ENCODE data around the gene MRPS7. TPM values are rescaled to one million over a fixed set of nuclear protein-coding genes. Genes with fewer than 3 reads are reported as not detected.

MRPS7 gene
- total RNA-seq, 2 donors from 2014 or later, result 81.0 to 82.5 TPM

DNA sequence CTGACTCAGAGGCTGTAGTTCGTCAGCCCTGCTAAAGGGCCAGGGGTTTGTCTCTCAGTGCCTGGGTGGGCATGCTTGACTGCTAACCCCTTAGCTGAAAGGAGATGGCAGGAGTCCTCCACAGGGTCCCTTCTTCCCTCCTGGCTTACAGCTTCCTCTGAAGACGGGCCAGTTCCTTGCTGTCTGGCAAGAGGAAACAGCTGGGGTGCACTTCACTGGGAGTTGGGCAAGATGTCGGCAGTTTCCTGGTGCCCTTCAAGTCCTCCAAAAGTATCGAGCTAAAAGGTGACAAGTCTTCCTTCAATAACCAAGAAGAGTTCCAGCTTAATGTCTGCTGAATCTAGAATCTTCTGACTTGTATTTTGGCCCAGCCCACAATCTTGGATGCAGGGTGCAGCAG is 32.8 kb upstream of the MRPS7 start:
- Histone ChIP-seq H3K36me3 (ENCODE audit: control insufficient read depth, insufficient read depth, low read length) (peaks cover 83% of the 10 kb centered on the region), H3K9me3 (ENCODE audit: control insufficient read depth, low read length) (no peaks in the 10 kb centered on the region), H3K4me3 (ENCODE audit: low read length) (no peak overlapping the region), H3K27me3 (ENCODE audit: control insufficient read depth, insufficient read depth, low read length, poor library complexity, severe bottlenecking) (no peaks in the 10 kb centered on the region), H3K4me1 (ENCODE audit: control insufficient read depth, insufficient read depth, low read length) (no peaks in the 10 kb centered on the region), H3K27ac (ENCODE audit: low read depth, low read length) (no peak overlapping the region), H3K9ac (ENCODE audit: extremely low read depth, low read length, poor library complexity, severe bottlenecking) (no peak overlapping the region)
- H3K4me1 Mint-ChIP-seq, result no peaks in the 10 kb centered on the region
- DNase-seq, result no peak
- TF ChIP-seq, protein P1, sequence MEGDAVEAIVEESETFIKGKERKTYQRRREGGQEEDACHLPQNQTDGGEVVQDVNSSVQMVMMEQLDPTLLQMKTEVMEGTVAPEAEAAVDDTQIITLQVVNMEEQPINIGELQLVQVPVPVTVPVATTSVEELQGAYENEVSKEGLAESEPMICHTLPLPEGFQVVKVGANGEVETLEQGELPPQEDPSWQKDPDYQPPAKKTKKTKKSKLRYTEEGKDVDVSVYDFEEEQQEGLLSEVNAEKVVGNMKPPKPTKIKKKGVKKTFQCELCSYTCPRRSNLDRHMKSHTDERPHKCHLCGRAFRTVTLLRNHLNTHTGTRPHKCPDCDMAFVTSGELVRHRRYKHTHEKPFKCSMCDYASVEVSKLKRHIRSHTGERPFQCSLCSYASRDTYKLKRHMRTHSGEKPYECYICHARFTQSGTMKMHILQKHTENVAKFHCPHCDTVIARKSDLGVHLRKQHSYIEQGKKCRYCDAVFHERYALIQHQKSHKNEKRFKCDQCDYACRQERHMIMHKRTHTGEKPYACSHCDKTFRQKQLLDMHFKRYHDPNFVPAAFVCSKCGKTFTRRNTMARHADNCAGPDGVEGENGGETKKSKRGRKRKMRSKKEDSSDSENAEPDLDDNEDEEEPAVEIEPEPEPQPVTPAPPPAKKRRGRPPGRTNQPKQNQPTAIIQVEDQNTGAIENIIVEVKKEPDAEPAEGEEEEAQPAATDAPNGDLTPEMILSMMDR (conservative IDR thresholded peaks at IDR 0.05), result no peak
- no peak overlapping the region for H3K27ac Mint-ChIP-seq
- WGBS, 2 experiments (ENCODE audit: insufficient coverage in 1 of 2, insufficient read length in 1 of 2), result 90 to 96% methylated on average over 4 of the region's 4 CpGs
- no peaks in the 10 kb centered on the region for H3K9me3 Mint-ChIP-seq
- H3K36me3 Mint-ChIP-seq (ENCODE audit: low read depth), result peaks cover 66% of the 10 kb centered on the region
- H3K27me3 Mint-ChIP-seq (ENCODE audit: insufficient read depth), result no peaks in the 10 kb centered on the region
- no peak overlapping the region for H3K4me3 Mint-ChIP-seq

DNA sequence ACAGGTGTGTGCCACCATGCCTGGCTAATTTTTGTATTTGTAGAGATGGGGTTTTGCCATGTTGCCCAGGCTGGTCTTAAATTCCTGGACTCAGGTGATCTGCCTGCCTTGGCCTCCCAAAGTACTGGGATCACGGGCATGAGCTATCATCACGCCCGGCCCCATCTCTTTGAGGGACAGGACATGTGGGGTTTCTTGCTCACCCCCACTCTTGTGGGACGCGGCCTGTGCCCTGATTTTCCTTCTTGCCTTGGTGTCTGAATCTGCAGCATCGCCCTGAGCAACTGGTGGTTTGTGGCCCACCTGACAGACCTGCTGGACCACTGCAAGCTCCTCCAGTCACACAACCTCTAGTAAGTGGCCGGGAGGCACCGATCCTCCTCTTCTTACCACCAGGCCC is 30.6 kb upstream of the MRPS7 start:
- DNase-seq, result no peak
- H3K4me3 ChIP-seq (ENCODE audit: low read length), result no peak overlapping the region
- no peaks in the 10 kb centered on the region for H3K4me1 ChIP-seq (ENCODE audit: control insufficient read depth, insufficient read depth, low read length)
- Mint-ChIP-seq H3K27ac (no peak overlapping the region), H3K4me3 (no peak overlapping the region), H3K27me3 (ENCODE audit: insufficient read depth) (no peaks in the 10 kb centered on the region), H3K36me3 (ENCODE audit: low read depth) (peaks cover 67% of the 10 kb centered on the region), H3K4me1 (no peaks in the 10 kb centered on the region), H3K9me3 (no peaks in the 10 kb centered on the region)
- WGBS, 2 experiments (ENCODE audit: insufficient coverage in 1 of 2, insufficient read length in 1 of 2), result 89 to 96% methylated on average over 5 to 8 of the region's 8 CpGs
- H3K27me3 ChIP-seq (ENCODE audit: control insufficient read depth, insufficient read depth, low read length, poor library complexity, severe bottlenecking), result no peaks in the 10 kb centered on the region
- TF ChIP-seq, protein P1 (conservative IDR thresholded peaks at IDR 0.05), result no peak
- H3K36me3 ChIP-seq (ENCODE audit: control insufficient read depth, insufficient read depth, low read length), result peaks cover 82% of the 10 kb centered on the region
- H3K27ac ChIP-seq (ENCODE audit: low read depth, low read length), result no peak overlapping the region
- no peak overlapping the region for H3K9ac ChIP-seq (ENCODE audit: extremely low read depth, low read length, poor library complexity, severe bottlenecking)
- no peaks in the 10 kb centered on the region for H3K9me3 ChIP-seq (ENCODE audit: control insufficient read depth, low read length)

DNA sequence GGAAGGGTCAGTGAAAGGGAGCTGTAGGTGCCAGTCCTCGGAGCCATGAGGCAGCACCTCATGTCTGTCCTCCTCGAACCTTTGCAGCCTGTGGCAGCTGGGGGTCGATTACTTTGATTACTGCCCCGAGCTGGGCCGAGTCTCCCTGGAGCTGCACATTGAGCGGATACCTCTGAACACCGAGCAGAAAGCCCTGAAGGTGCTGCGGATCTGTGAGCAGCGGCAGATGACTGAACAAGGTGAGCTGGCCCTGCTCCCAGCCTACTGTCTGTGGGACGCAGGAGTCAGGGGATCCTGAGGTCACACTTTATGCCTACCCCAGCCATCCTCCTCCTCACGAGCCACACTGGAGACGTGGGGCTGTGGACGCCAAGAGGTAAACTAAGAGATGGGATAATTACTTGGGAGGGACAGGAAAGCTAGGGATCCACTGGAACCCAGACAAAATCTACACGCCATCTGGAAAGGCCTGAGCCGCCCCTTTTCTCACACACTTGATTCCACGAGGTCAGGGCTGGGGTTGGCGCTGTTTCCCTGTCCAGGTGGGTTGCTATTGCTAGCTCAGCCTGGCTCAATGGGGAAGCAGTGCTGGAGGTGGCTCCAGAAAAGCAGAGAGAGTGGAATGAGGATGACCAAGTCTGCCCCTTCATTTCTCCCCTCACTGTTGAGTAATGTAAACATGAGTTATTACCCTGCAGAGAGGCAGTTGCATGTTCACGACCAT is 29.8 kb upstream of the MRPS7 start:
- H3K4me3 Mint-ChIP-seq, result no peak overlapping the region
- Histone ChIP-seq H3K4me1 (ENCODE audit: control insufficient read depth, insufficient read depth, low read length) (no peaks in the 10 kb centered on the region), H3K27ac (ENCODE audit: low read depth, low read length) (no peak overlapping the region), H3K27me3 (ENCODE audit: control insufficient read depth, insufficient read depth, low read length, poor library complexity, severe bottlenecking) (no peaks in the 10 kb centered on the region), H3K9ac (ENCODE audit: extremely low read depth, low read length, poor library complexity, severe bottlenecking) (no peak overlapping the region), H3K36me3 (ENCODE audit: control insufficient read depth, insufficient read depth, low read length) (peaks cover 82% of the 10 kb centered on the region), H3K9me3 (ENCODE audit: control insufficient read depth, low read length) (no peaks in the 10 kb centered on the region), H3K4me3 (ENCODE audit: low read length) (no peak overlapping the region)
- H3K9me3 Mint-ChIP-seq, result no peaks in the 10 kb centered on the region
- H3K27me3 Mint-ChIP-seq (ENCODE audit: insufficient read depth), result no peaks in the 10 kb centered on the region
- WGBS, 2 experiments (ENCODE audit: insufficient coverage in 1 of 2, insufficient read length in 1 of 2), result 97 to 99% methylated on average over 13 to 18 of the region's 18 CpGs
- no peaks in the 10 kb centered on the region for H3K4me1 Mint-ChIP-seq
- DNase-seq, result no peak
- TF ChIP-seq, protein P1 (conservative IDR thresholded peaks at IDR 0.05), result no peak
- peaks cover 66% of the 10 kb centered on the region for H3K36me3 Mint-ChIP-seq (ENCODE audit: low read depth)
- no peak overlapping the region for H3K27ac Mint-ChIP-seq

Measured in endodermal cell (in vitro differentiated cells).